Gastroesophageal sphincter (tissue), 4 donors: ENCODE measurements around the gene DPP7. TPM values are rescaled to one million over a fixed set of nuclear protein-coding genes. Genes with fewer than 3 reads are reported as not detected.

ENCODE experiments used
- ATAC-seq: fragments of 150-250 bp; one replicate; pipeline ENCODE4 v1.9.1; 2016; ENCODE audit warnings: mild to moderate bottlenecking, moderate library complexity
- H3K27ac ChIP-seq, 4 donors: fragments of 200-600 bp; sonication (generic) in 3 of 4; 1 replicate in 3 of 4; 2 replicates in 1 of 4; pipeline ENCODE4 v1.5.1; 2016 to 2019
- H3K27me3 ChIP-seq: fragments of 200-600 bp; sonication (generic); one replicate; pipeline ENCODE4 v1.5.1; 2019
- H3K36me3 ChIP-seq, 2 donors: fragments of 200-600 bp; sonication (generic); one replicate each; pipeline ENCODE4 v1.5.1; 2019; ENCODE audit warnings: control low read depth in 1 of 2
- H3K4me1 ChIP-seq, 3 donors: fragments of 200-600 bp; sonication (generic); 1 replicate in 2 of 3; 2 replicates in 1 of 3; pipeline ENCODE4 v1.5.1; 2016 to 2019; ENCODE audit warnings: control low read depth in 2 of 3
- H3K4me3 ChIP-seq, 2 donors: fragments of 200-600 bp; sonication (generic); one replicate each; pipeline ENCODE4 v1.5.1; 2019; ENCODE audit warnings: mild to moderate bottlenecking in 1 of 2, moderate library complexity in 1 of 2
- H3K9me3 ChIP-seq, 3 donors: fragments of 200-600 bp; sonication (generic); one replicate each; pipeline ENCODE4 v1.5.1; 2017 to 2019; ENCODE audit warnings: control low read depth in 2 of 3
- EP300 ChIP-seq: sonication (generic); formaldehyde crosslinking; IDR thresholded peaks from one replicate; pipeline ENCODE4 v1.6.1; 2017; ENCODE audit warnings: antibody characterized with exemption, mild to moderate bottlenecking
- POLR2A ChIP-seq, 2 donors: fragments of 450-650 bp; IDR thresholded peaks; one replicate each; pipeline ENCODE4 v1.6.1; 2017; ENCODE audit warnings: antibody characterized with exemption in 2 of 2, mild to moderate bottlenecking in 2 of 2, moderate library complexity in 1 of 2
- POLR2AphosphoS5 ChIP-seq: sonication (generic); formaldehyde crosslinking; IDR thresholded peaks from one replicate; pipeline ENCODE4 v1.6.1; 2017; ENCODE audit warnings: antibody characterized with exemption
- WGBS, 2 donors: methylation state at CpG; one replicate each; pipeline ENCODE4 v1.1.5; 2018; ENCODE audit warnings: low coverage in 1 of 2; 5-methylcytosine and 5-hydroxymethylcytosine counted together
- total RNA-seq, 4 donors: library from RNA; depleted of rRNA; stranded (reverse); fragments of >200 nt; gene quantifications; one replicate each; pipeline ENCODE4 v1.1.0, GENCODE V29; 2016
- TF ChIP-seq, protein P1 (sequence below), 4 experiments: fragments of 200-600 bp in 2 of 4; fragments of 450-650 bp in 2 of 4; sonication (generic) in 1 of 4; IDR thresholded peaks; one replicate each; pipeline ENCODE4 v1.5.1; 2017 to 2019; ENCODE audit warnings: antibody characterized with exemption in 4 of 4, mild to moderate bottlenecking in 2 of 4, moderate library complexity in 2 of 4

The DPP7 gene
- total RNA-seq, 4 donors from 2014 or later = 74.5 to 124 (median 111) TPM

DNA sequence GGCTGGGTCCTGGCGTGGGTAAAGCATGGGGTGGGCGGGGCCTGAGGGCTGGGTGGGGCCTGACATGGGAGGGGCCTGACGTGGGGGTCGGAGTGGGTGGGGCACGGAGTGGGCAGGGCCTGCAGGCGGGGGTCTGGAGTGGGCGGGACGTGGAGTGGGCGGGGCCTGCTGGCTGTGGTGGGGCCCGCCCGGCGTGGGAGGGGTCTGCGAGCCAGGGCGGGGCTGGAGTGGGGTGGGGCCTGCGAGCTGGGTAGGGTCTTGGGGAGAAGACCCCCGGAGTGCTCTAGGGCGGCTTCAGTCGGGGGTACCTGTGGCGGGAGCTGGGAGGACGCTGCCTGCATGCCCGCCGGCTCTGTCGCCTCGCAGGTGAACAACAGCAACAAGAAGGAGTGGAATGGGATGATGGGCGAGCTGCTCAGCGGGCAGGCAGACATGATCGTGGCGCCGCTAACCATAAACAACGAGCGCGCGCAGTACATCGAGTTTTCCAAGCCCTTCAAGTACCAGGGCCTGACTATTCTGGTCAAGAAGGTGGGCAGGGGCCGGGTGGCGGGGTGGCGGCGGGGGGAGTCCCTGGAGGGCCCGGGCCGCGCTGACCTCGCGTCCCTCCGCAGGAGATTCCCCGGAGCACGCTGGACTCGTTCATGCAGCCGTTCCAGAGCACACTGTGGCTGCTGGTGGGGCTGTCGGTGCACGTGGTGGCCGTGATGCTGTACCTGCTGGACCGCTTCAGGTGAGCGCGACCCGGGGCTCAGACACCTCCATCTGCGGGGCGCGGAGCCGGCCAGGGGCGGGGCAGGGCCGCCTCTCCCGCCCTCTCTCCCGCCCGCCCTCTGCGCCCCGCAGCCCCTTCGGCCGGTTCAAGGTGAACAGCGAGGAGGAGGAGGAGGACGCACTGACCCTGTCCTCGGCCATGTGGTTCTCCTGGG lies 47.3 kb upstream of the DPP7 start:
- H3K27ac ChIP-seq = no peak overlapping the region
- H3K4me3 ChIP-seq = no peak overlapping the region
- peaks cover 100% of the 10 kb centered on the region for H3K27me3 ChIP-seq
- no peak for ATAC-seq
- WGBS, 2 donors = 0% methylated on average over 4 of the region's 71 CpGs; no CpG with 5 or more reads in 1 of the 2 donors
- no peak for TF ChIP-seq POLR2A (IDR thresholded peaks at IDR 0.05)
- no peaks in the 10 kb centered on the region for H3K9me3 ChIP-seq
- H3K36me3 ChIP-seq = no peaks in the 10 kb centered on the region
- peaks cover 0 to 36% (median 18%) of the 10 kb centered on the region in 3 donors for H3K4me1 ChIP-seq

DNA sequence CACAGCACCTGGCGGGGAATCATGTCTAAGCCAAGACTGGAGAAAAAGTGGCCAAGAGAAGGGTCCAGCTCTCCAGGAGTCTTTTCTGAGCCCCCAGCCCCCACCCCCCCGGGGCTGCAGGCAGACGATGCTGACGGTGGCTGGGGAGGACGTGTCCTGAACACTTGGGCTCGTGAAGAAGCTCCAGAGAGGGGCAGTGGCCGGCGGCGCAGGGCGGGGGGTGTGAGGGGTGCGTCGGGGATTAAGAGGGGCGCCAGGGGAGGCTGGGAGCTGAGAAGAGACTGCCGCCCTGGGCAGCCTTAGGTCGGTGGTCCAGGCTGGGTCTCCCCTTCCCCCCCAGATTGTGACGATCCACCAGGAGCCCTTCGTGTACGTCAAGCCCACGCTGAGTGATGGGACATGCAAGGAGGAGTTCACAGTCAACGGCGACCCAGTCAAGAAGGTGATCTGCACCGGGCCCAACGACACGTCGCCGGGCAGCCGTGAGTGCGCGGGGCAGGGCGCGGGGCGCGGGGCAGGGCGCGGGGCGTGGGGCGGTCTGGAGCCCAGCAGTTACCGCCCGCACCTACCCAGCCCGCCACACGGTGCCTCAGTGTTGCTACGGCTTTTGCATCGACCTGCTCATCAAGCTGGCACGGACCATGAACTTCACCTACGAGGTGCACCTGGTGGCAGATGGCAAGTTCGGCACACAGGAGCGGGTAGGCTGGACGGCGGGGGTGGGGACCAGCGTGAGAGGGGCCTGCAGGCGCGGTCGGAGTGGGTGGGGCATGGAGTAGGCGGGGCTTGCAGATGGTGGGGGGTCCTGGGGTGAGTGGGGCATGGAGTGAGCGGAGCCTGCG lies 46.4 kb upstream of the DPP7 start:
- Histone ChIP-seq H3K36me3 (no peaks in the 10 kb centered on the region), H3K27ac (no peak overlapping the region), H3K4me3 (no peak overlapping the region), H3K4me1 (peaks cover 0 to 43% (median 21%) of the 10 kb centered on the region in 3 donors), H3K9me3 (no peaks in the 10 kb centered on the region), H3K27me3 (peaks cover 100% of the 10 kb centered on the region)
- 9% methylated on average over 4 of the region's 56 CpGs; no CpG with 5 or more reads in 1 of the 2 donors for WGBS, 2 donors
- TF ChIP-seq POLR2AphosphoS5 (no peak), POLR2A (IDR thresholded peaks at IDR 0.05) (no peak), EP300 (no peak)
- TF ChIP-seq, protein P1, sequence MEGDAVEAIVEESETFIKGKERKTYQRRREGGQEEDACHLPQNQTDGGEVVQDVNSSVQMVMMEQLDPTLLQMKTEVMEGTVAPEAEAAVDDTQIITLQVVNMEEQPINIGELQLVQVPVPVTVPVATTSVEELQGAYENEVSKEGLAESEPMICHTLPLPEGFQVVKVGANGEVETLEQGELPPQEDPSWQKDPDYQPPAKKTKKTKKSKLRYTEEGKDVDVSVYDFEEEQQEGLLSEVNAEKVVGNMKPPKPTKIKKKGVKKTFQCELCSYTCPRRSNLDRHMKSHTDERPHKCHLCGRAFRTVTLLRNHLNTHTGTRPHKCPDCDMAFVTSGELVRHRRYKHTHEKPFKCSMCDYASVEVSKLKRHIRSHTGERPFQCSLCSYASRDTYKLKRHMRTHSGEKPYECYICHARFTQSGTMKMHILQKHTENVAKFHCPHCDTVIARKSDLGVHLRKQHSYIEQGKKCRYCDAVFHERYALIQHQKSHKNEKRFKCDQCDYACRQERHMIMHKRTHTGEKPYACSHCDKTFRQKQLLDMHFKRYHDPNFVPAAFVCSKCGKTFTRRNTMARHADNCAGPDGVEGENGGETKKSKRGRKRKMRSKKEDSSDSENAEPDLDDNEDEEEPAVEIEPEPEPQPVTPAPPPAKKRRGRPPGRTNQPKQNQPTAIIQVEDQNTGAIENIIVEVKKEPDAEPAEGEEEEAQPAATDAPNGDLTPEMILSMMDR (IDR thresholded peaks at IDR 0.05) = no peak
- no peak for ATAC-seq

DNA sequence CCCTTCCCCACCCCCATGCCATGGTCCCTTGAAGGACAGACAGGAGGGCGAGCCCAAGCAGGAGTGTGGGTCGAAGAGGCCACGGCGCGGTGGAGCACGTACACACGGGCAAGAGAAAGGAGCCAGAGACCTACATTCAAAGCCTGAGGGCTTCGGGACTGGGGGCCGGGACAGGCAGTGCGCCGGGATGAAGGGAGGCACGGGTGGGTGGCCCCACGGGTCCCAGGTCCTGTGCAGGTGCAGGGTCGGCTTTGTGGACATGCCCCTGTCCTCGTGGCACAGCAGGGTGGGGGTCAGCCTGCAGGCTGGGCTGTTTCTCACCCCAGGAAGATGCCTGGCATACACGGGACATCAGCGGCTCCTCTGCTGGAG lies 45.5 kb upstream of the DPP7 start:
- H3K4me3 ChIP-seq = no peak overlapping the region
- no peak for TF ChIP-seq POLR2AphosphoS5
- TF ChIP-seq EP300 = no peak
- TF ChIP-seq, protein P1 (IDR thresholded peaks at IDR 0.05) = no peak
- no peak for TF ChIP-seq POLR2A (IDR thresholded peaks at IDR 0.05)
- peaks cover 100% of the 10 kb centered on the region for H3K27me3 ChIP-seq
- WGBS, 2 donors = 55 to 70% methylated on average over 2 to 7 of the region's 17 CpGs
- peaks cover 0 to 43% (median 21%) of the 10 kb centered on the region in 3 donors for H3K4me1 ChIP-seq
- no peak overlapping the region for H3K27ac ChIP-seq
- ATAC-seq = no peak
- H3K36me3 ChIP-seq = no peaks in the 10 kb centered on the region
- H3K9me3 ChIP-seq = no peaks in the 10 kb centered on the region

DNA sequence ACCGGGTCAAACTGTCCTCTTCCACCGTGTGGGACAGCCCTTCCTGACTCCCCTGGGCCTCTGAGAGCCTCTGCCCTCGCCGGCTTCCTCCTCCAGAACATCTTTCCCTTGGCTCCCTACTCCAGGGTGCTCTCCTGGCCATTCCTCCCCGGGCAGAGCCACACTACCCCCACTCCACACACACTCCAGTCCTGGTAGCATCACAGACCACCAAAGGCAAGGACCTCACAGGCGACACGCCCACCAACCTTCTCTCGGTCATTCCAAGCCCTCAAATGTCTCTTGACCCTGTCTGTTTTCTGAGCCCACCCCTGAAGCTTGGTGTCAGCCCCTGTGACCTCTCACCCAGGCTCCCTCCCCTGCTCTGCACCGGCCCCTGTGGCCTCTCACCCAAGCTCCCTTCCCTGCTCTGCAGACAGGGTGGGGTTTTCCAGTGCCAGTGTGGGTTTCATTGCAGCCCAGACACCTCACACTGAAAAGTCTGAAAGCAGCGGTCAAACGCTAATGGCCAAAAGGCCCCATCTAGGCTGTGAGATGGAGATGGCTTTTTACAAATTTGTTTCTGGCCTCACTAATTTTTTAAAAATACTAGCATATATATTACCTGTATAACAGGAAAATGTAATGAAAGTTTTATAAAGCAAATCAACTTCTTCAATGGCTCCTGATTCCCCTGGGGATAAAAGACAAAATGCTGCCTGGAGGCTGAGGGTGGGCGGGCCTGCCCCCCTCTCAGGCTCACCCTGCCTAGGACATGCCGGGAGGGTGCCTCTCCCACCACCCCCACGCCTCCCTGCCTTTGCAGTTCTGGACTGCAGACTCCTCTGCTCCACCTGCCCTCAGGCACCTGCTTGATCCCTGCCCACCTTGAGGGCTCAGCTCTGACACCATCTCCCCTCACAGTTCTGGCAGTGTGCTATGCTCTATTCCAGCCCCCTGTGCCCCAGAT lies 44.8 kb upstream of the DPP7 start:
- peaks cover 100% of the 10 kb centered on the region for H3K27me3 ChIP-seq
- no peak for ATAC-seq
- H3K4me3 ChIP-seq = no peak overlapping the region
- no peaks in the 10 kb centered on the region for H3K9me3 ChIP-seq
- H3K36me3 ChIP-seq = no peaks in the 10 kb centered on the region
- 23 to 29% methylated on average over 11 to 12 of the region's 14 CpGs for WGBS, 2 donors
- no peak for TF ChIP-seq POLR2A (IDR thresholded peaks at IDR 0.05)
- TF ChIP-seq, protein P1 (IDR thresholded peaks at IDR 0.05) = no peak
- no peak for TF ChIP-seq POLR2AphosphoS5
- TF ChIP-seq EP300 = no peak
- H3K4me1 ChIP-seq = peaks cover 0 to 43% (median 21%) of the 10 kb centered on the region in 3 donors
- no peak overlapping the region for H3K27ac ChIP-seq
